ENCODE measurements around the gene KANSL1. TPM values are rescaled to one million over a fixed set of nuclear protein-coding genes. Genes with fewer than 3 reads are reported as not detected.

Gene KANSL1
- total and polyA plus RNA-seq, 4 donors: 16.2 to 189 (median 47.4) TPM

DNA sequence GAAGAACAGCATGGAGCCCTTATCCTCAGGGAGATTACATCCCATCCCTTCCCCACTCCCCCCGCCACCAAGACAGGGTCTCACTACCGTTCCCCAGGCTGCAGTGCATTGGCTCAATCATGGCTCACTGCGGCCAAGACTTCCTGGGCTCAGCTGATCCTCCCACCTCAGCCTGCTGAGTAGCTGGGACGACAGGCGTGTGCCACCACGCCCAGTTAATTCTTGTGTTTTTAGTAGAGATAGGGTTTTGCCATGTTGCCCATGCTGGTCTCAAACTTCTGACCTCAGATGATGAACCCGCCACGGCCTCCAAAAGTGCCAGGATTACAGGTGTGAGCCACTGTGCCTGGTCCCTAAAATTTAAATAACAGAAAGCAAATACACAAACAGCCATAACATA lies 145.4 kb downstream of the KANSL1 start:
- Histone ChIP-seq H3K4me3 (no peak overlapping the region), H3K9me3 (ENCODE audit: control insufficient read depth in 4 of 4, insufficient read depth in 3 of 4, low read length in 3 of 4) (no peaks in the 10 kb centered on the region), H3K9ac (ENCODE audit: insufficient read depth in 1 of 2, low read length in 2 of 2) (no peak overlapping the region), H3K27ac (ENCODE audit: low read depth in 1 of 2, low read length in 1 of 2) (no peak overlapping the region), H3K4me1 (ENCODE audit: control insufficient read depth in 5 of 5, insufficient read depth in 5 of 5, low read length in 5 of 5) (peaks cover 0 to 6% (median 0%) of the 10 kb centered on the region in 5 donors), H3K27me3 (ENCODE audit: control insufficient read depth in 3 of 3, insufficient read depth in 3 of 3, low read length in 2 of 3) (no peaks in the 10 kb centered on the region), H3K36me3 (ENCODE audit: control insufficient read depth in 4 of 4, insufficient read depth in 4 of 4, low read length in 4 of 4) (peaks cover 10 to 47% (median 21%) of the 10 kb centered on the region in 4 donors)
- DNase-seq: no peak
- no peak for TF ChIP-seq CTCF (IDR thresholded peaks at IDR 0.05; ENCODE audit: control extremely low read depth, extremely low read depth)
- 95 to 96% methylated on average over 8 of the region's 8 CpGs for WGBS, 2 donors
- no peak for ATAC-seq (ENCODE audit: insufficient read depth, low FRiP score)

DNA sequence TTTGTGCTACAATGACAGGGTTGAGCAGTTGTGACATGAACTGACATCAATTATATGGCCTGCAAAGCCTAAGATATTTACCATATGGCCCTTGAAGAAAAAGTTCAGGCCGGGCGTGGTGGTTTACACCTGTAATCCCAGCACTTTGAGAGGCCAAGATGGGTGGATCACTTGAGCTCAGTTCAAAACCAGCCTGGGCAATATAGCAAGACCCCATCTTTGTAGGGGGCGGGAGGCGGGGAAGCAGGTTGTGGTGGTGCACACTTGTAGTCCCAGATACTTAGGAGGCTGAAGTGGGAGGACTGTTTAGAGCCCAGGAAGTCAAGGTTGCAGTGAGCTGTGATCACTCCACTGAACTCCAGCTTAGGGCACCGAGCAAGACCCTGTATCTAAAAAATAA lies 145.8 kb downstream of the KANSL1 start:
- no peak for TF ChIP-seq CTCF (IDR thresholded peaks at IDR 0.05; ENCODE audit: control extremely low read depth, extremely low read depth)
- no peak overlapping the region for H3K27ac ChIP-seq (ENCODE audit: low read depth in 1 of 2, low read length in 1 of 2)
- H3K4me1 ChIP-seq (ENCODE audit: control insufficient read depth in 5 of 5, insufficient read depth in 5 of 5, low read length in 5 of 5): peaks cover 0 to 6% (median 0%) of the 10 kb centered on the region in 5 donors
- no peaks in the 10 kb centered on the region for H3K9me3 ChIP-seq (ENCODE audit: control insufficient read depth in 4 of 4, insufficient read depth in 3 of 4, low read length in 3 of 4)
- no peaks in the 10 kb centered on the region for H3K27me3 ChIP-seq (ENCODE audit: control insufficient read depth in 3 of 3, insufficient read depth in 3 of 3, low read length in 2 of 3)
- no peak overlapping the region for H3K4me3 ChIP-seq
- ATAC-seq (ENCODE audit: insufficient read depth, low FRiP score) (no peak), DNase-seq (no peak)
- peaks cover 10 to 48% (median 21%) of the 10 kb centered on the region in 4 donors for H3K36me3 ChIP-seq (ENCODE audit: control insufficient read depth in 4 of 4, insufficient read depth in 4 of 4, low read length in 4 of 4)
- no peak overlapping the region for H3K9ac ChIP-seq (ENCODE audit: insufficient read depth in 1 of 2, low read length in 2 of 2)
- WGBS, 2 donors: 96 to 97% methylated on average over 5 of the region's 5 CpGs

DNA sequence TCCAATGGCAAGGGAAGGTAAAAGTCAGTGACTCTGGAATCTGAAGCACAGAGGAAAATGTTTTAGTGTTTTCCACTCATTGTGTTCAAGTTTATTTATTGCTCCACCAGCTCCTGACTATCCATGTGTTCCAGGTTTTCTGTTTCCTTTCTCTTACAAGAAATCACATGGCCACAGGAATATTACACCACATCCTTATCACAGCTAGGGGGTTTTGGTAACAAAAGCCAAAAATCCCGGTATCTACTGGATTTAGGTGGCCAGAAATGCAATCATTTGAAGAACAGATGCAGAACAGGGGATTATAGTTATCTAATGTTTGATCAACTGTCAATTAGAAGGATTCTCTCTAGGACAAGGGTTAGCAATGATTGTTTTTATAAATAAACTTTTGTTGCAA lies 146.3 kb downstream of the KANSL1 start:
- H3K4me3 ChIP-seq: no peak overlapping the region
- ATAC-seq (ENCODE audit: insufficient read depth, low FRiP score) (no peak), DNase-seq (peak in 1 of 3 donors; percentile 11)
- 38 to 61% methylated on average over 1 of the region's 1 CpG for WGBS, 2 donors
- no peaks in the 10 kb centered on the region for H3K27me3 ChIP-seq (ENCODE audit: control insufficient read depth in 3 of 3, insufficient read depth in 3 of 3, low read length in 2 of 3)
- H3K9me3 ChIP-seq (ENCODE audit: control insufficient read depth in 4 of 4, insufficient read depth in 3 of 4, low read length in 3 of 4): no peaks in the 10 kb centered on the region
- H3K27ac ChIP-seq (ENCODE audit: low read depth in 1 of 2, low read length in 1 of 2): no peak overlapping the region
- TF ChIP-seq CTCF (IDR thresholded peaks at IDR 0.05; ENCODE audit: control extremely low read depth, extremely low read depth): no peak
- H3K36me3 ChIP-seq (ENCODE audit: control insufficient read depth in 4 of 4, insufficient read depth in 4 of 4, low read length in 4 of 4): peaks cover 10 to 50% (median 21%) of the 10 kb centered on the region in 4 donors
- no peak overlapping the region for H3K9ac ChIP-seq (ENCODE audit: insufficient read depth in 1 of 2, low read length in 2 of 2)
- peaks cover 0 to 6% (median 0%) of the 10 kb centered on the region in 5 donors for H3K4me1 ChIP-seq (ENCODE audit: control insufficient read depth in 5 of 5, insufficient read depth in 5 of 5, low read length in 5 of 5)

DNA sequence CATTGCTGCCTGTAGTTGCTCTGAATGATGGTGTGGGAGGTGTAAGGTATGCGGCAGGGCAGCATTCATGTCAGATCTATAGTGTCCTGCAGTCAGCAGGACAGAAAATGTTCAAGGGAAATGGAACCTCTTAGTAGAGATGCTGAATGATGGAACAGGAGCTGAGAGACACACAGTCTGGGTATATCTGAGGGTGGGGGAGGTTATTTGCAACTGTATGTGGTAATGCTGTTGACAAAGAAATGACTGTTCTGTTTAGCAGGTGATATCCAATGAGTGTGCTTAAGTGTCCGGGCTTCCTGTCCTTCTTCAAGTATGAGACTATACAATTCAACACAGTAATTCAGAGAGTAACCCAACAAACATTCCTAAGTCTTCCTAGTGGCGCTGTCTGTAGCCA lies 147.6 kb downstream of the KANSL1 start:
- Histone ChIP-seq H3K4me1 (ENCODE audit: control insufficient read depth in 5 of 5, insufficient read depth in 5 of 5, low read length in 5 of 5) (no peaks in the 10 kb centered on the region), H3K9ac (ENCODE audit: insufficient read depth in 1 of 2, low read length in 2 of 2) (no peak overlapping the region), H3K27ac (ENCODE audit: low read depth in 1 of 2, low read length in 1 of 2) (no peak overlapping the region), H3K36me3 (ENCODE audit: control insufficient read depth in 4 of 4, insufficient read depth in 4 of 4, low read length in 4 of 4) (peaks cover 10 to 48% (median 19%) of the 10 kb centered on the region in 4 donors), H3K27me3 (ENCODE audit: control insufficient read depth in 3 of 3, insufficient read depth in 3 of 3, low read length in 2 of 3) (no peaks in the 10 kb centered on the region), H3K9me3 (ENCODE audit: control insufficient read depth in 4 of 4, insufficient read depth in 3 of 4, low read length in 3 of 4) (no peaks in the 10 kb centered on the region), H3K4me3 (no peak overlapping the region)
- WGBS, 2 donors: 78 to 90% methylated on average over 3 of the region's 3 CpGs
- no peak for TF ChIP-seq CTCF (IDR thresholded peaks at IDR 0.05; ENCODE audit: control extremely low read depth, extremely low read depth)
- ATAC-seq (ENCODE audit: insufficient read depth, low FRiP score): no peak
- no peak for DNase-seq
